C4-2B (cell line): ENCODE data around the gene TPSAB1.

ENCODE experiments used
- ZFX ChIP-seq: fragments of 450-650 bp; IDR thresholded peaks from 2 replicates; pipeline ENCODE4 v1.6.1; 2017
- TF ChIP-seq, protein P1 (sequence below): fragments of 450-650 bp; conservative IDR thresholded peaks from 2 replicates; pipeline ENCODE4 v1.5.1; 2017; ENCODE audit warnings: mild to moderate bottlenecking

DNA sequence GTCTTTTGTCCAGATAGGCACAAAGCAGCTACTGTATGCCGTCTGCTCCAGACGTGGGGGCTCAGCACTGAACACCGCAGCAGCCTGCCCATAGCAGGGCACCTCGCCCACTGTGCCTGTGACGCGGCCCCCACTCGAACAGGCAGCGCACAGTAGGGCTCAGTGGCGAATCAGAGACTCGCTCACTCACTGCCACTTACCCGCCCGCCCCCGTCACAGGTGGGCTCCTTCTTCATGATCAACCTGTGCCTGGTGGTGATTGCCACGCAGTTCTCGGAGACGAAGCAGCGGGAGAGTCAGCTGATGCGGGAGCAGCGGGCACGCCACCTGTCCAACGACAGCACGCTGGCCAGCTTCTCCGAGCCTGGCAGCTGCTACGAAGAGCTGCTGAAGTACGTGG, 39.1 kb upstream of the TPSAB1 start:
- TF ChIP-seq, protein P1, sequence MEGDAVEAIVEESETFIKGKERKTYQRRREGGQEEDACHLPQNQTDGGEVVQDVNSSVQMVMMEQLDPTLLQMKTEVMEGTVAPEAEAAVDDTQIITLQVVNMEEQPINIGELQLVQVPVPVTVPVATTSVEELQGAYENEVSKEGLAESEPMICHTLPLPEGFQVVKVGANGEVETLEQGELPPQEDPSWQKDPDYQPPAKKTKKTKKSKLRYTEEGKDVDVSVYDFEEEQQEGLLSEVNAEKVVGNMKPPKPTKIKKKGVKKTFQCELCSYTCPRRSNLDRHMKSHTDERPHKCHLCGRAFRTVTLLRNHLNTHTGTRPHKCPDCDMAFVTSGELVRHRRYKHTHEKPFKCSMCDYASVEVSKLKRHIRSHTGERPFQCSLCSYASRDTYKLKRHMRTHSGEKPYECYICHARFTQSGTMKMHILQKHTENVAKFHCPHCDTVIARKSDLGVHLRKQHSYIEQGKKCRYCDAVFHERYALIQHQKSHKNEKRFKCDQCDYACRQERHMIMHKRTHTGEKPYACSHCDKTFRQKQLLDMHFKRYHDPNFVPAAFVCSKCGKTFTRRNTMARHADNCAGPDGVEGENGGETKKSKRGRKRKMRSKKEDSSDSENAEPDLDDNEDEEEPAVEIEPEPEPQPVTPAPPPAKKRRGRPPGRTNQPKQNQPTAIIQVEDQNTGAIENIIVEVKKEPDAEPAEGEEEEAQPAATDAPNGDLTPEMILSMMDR: no peak
- no peak for TF ChIP-seq ZFX
